OCI-LY7 (cell line): ENCODE measurements around the gene MS4A4A. TPM values are rescaled to one million over a fixed set of nuclear protein-coding genes. Genes with fewer than 3 reads are reported as not detected.

Source experiments
- BruUV-seq: library from RNA; stranded (reverse); fragments of 400-500 nt; replicated peaks from 2 replicates; lab custom pipeline; 2021; lab: Mats Ljungman, UMichigan
- CTCF ChIA-PET: fragments of 300-600 bp; sonication (Branson Sonifier 250); formaldehyde crosslinking; loops from one replicate; lab custom pipeline; 2022; ENCODE audit warnings: antibody characterized with exemption; ENCODE audit not compliant: unreplicated experiment; lab: Charles Lee
- POLR2A ChIA-PET: fragments of 300-600 bp; sonication (Branson Sonifier 250); formaldehyde crosslinking; loops from one replicate; lab custom pipeline; 2022; ENCODE audit warnings: antibody characterized with exemption; lab: Charles Lee
- DNase-seq: peaks from one replicate; pipeline ENCODE4 v3.0.0-alpha.2; 2015; ENCODE audit warnings: low spot score
- H2AFZ ChIP-seq: fragments of 200-600 bp; sonication (generic), shearing (Covaris generic); 2 replicates; pipeline ENCODE4 v1.6.1; 2014; ENCODE audit warnings: mild to moderate bottlenecking, antibody characterized with exemption, low read length, moderate library complexity
- H3K27ac ChIP-seq: fragments of 200-600 bp; sonication (generic); 2 replicates; pipeline ENCODE4 v1.5.1; 2014; ENCODE audit warnings: mixed run types, low read depth, mild to moderate bottlenecking, moderate library complexity, low read length, inconsistent platforms; ENCODE audit not compliant: poor library complexity, severe bottlenecking
- H3K36me3 ChIP-seq: fragments of 200-600 bp; sonication (generic); 2 replicates; pipeline ENCODE4 v1.6.1; 2014; ENCODE audit warnings: mild to moderate bottlenecking, antibody characterized with exemption, low read length, moderate library complexity, mixed read lengths; ENCODE audit not compliant: insufficient read depth
- H3K4me1 ChIP-seq: fragments of 200-600 bp; sonication (generic); 2 replicates; pipeline ENCODE4 v1.5.1; 2014; ENCODE audit warnings: mild to moderate bottlenecking, low read length; ENCODE audit not compliant: insufficient read depth, poor library complexity, severe bottlenecking
- H3K4me2 ChIP-seq: fragments of 200-600 bp; sonication (generic); 2 replicates; pipeline ENCODE4 v1.6.1; 2014; ENCODE audit warnings: mild to moderate bottlenecking, low read length
- H3K4me3 ChIP-seq: fragments of 200-600 bp; sonication (generic); 2 replicates; pipeline ENCODE4 v1.5.1; 2014; ENCODE audit warnings: mild to moderate bottlenecking, low read depth, low read length; ENCODE audit not compliant: poor library complexity, severe bottlenecking
- H3K79me2 ChIP-seq: fragments of 200-600 bp; sonication (generic); 2 replicates; pipeline ENCODE4 v1.6.1; 2016; ENCODE audit warnings: low read depth, mild to moderate bottlenecking, low read length, moderate library complexity, mixed read lengths; ENCODE audit not compliant: insufficient read depth
- H3K9me2 ChIP-seq: fragments of 200-600 bp; sonication (generic); 2 replicates; pipeline ENCODE4 v1.6.1; 2016; ENCODE audit warnings: mild to moderate bottlenecking, low read length, mixed read lengths; ENCODE audit not compliant: insufficient read depth
- H3K9me3 ChIP-seq: fragments of 200-600 bp; sonication (generic); 2 replicates; pipeline ENCODE4 v1.6.1; 2014; ENCODE audit warnings: mild to moderate bottlenecking, mixed run types, low read length, mixed read lengths
- H4K20me1 ChIP-seq: fragments of 200-600 bp; sonication (generic); 2 replicates; pipeline ENCODE4 v1.6.1; 2014; ENCODE audit warnings: mild to moderate bottlenecking, antibody characterized with exemption, low read length, moderate library complexity, mixed read lengths; ENCODE audit not compliant: insufficient read depth
- CTCF ChIP-seq: fragments of 200-600 bp; sonication (generic); conservative IDR thresholded peaks from 2 replicates; pipeline ENCODE4 v1.5.1; 2014; ENCODE audit warnings: mild to moderate bottlenecking, antibody characterized with exemption, low read length, moderate library complexity, mixed read lengths
- EZH2phosphoT487 ChIP-seq: fragments of 200-600 bp; sonication (generic); IDR thresholded peaks from 2 replicates; pipeline ENCODE4 v1.6.1; 2018; ENCODE audit warnings: low read depth, borderline replicate concordance, mild to moderate bottlenecking, mixed run types, antibody characterized with exemption, low read length, moderate library complexity, mixed read lengths
- intact Hi-C: fragments of 100-400 bp; cut with micrococcal nuclease; formaldehyde crosslinking; loops from one replicate; pipeline ENCODE4 v1.10.0; 2022; ENCODE audit not compliant: unreplicated experiment
- total RNA-seq, 2 experiments: library from RNA; depleted of rRNA in 1 of 2; stranded (reverse); fragments of >200 nt in 1 of 2; shearing (Covaris generic) in 1 of 2; gene quantifications; 2 replicates each; pipeline ENCODE4 v1.2.3, GENCODE V29; 2014 to 2022

Gene MS4A4A
- total RNA-seq, 2 experiments from 2014 or later = not detected

- Histone ChIP-seq H4K20me1 (no peaks in the 10 kb centered on the region), H3K4me3 (no peak overlapping the region), H3K27ac (no peak overlapping the region), H3K9me3 (no peaks in the 10 kb centered on the region), H3K79me2 (no peaks in the 10 kb centered on the region), H3K36me3 (no peaks in the 10 kb centered on the region), H3K9me2 (no peaks in the 10 kb centered on the region), H2AFZ (no peak overlapping the region), H3K4me2 (no peak overlapping the region), H3K4me1 (peaks cover 5% of the 10 kb centered on the region)
- intact Hi-C loops = loop anchor here (10.0 kb wide), 1 partner anchor 414 kb away; the partner anchor contains the start of gene MS4A18
- peak; percentile 33 for DNase-seq
- no peak for TF ChIP-seq CTCF
- TF ChIP-seq EZH2phosphoT487 = no peak
- ChIA-PET POLR2A (interaction anchor here (0.6 to 0.9 kb wide), 2 partner anchors 10 to 41 kb away, joined by 3 to 4 read pairs; no protein-coding TSS in a partner anchor), CTCF (no interaction called here)
- no TSS peak for BruUV-seq
Observed at GRCh38 chr11:60310407-60310998, 30.0 kb downstream of the MS4A4A start.

- no peak for DNase-seq
- peaks cover 5% of the 10 kb centered on the region for H3K4me1 ChIP-seq
- H3K4me3 ChIP-seq = no peak overlapping the region
- no peak overlapping the region for H2AFZ ChIP-seq
- no peak overlapping the region for H3K4me2 ChIP-seq
- no peaks in the 10 kb centered on the region for H4K20me1 ChIP-seq
- no TSS peak for BruUV-seq
- H3K36me3 ChIP-seq = no peaks in the 10 kb centered on the region
- H3K27ac ChIP-seq = no peak overlapping the region
- ChIA-PET CTCF (no interaction called here), POLR2A (no interaction called here)
- TF ChIP-seq EZH2phosphoT487 (no peak), CTCF (no peak)
- intact Hi-C loops = loop anchor here (10.0 kb wide), 1 partner anchor 410 kb away; the partner anchor contains the start of gene MS4A18
- no peaks in the 10 kb centered on the region for H3K9me3 ChIP-seq
- no peaks in the 10 kb centered on the region for H3K79me2 ChIP-seq
- H3K9me2 ChIP-seq = no peaks in the 10 kb centered on the region
Observed at GRCh38 chr11:60314635-60315321, 34.3 kb downstream of the MS4A4A start.
